Measurements from ENCODE around the gene CABYR.

The CABYR gene

GRCh38 chr18:24161304-24161703, 22.4 kb downstream of the CABYR start:
- no peak overlapping the region for H3K9ac ChIP-seq (ENCODE audit: low read length)
- H3K36me3 ChIP-seq (ENCODE audit: low read length) = no peaks in the 10 kb centered on the region
- H2AFZ ChIP-seq (ENCODE audit: low read depth, low read length, severe bottlenecking) = no peak overlapping the region
- H3K27me3 ChIP-seq (ENCODE audit: low read length) = no peaks in the 10 kb centered on the region
- H3K4me2 ChIP-seq (ENCODE audit: low read depth, low read length, poor library complexity, severe bottlenecking) = no peak overlapping the region
- H3K4me3 ChIP-seq (ENCODE audit: insufficient read depth, low read length, poor library complexity, severe bottlenecking) = no peak overlapping the region
- no peaks in the 10 kb centered on the region for H3K79me2 ChIP-seq (ENCODE audit: insufficient read depth, low read length)
- no peak for TF ChIP-seq EZH2phosphoT487 (conservative IDR thresholded peaks at IDR 0.05; ENCODE audit: low read length)
- H3K9me3 ChIP-seq (ENCODE audit: insufficient read depth, low read length) = no peaks in the 10 kb centered on the region
- H3K27ac ChIP-seq (ENCODE audit: low read depth, low read length) = no peak overlapping the region
- H4K20me1 ChIP-seq (ENCODE audit: low read depth, low read length) = no peaks in the 10 kb centered on the region
- no peaks in the 10 kb centered on the region for H3K9me2 ChIP-seq (replicated peaks; ENCODE audit: insufficient read depth, low read length)
- no peaks in the 10 kb centered on the region for H3F3A ChIP-seq (ENCODE audit: insufficient read depth)

DNA sequence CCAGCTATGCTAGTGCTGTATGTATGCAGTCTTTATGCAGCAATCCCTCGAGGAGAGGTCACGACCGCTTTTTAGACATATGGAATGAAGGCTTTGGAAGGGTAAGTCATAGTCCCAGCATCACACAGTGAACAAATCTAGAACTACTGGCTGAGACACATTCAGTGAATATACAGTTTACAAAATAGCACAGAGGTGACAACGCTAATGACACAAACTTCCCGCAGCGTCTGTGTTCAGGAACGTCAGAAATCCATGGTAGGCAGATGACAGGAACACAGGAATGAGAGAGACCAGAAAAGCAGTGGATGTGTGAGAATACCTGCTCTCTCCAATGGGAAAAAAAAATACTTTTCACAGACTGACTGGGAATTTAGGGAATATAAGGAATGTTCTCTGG, 29.6 kb downstream of the CABYR start:
- no peak overlapping the region for H2AFZ ChIP-seq (ENCODE audit: low read depth, low read length, severe bottlenecking)
- no peak overlapping the region for H3K4me3 ChIP-seq (ENCODE audit: insufficient read depth, low read length, poor library complexity, severe bottlenecking)
- no peak overlapping the region for H3K27ac ChIP-seq (ENCODE audit: low read depth, low read length)
- TF ChIP-seq CTCF (IDR thresholded peaks at IDR 0.05; ENCODE audit: insufficient read depth, low read length, poor library complexity, severe bottlenecking) (no peak), EZH2phosphoT487 (conservative IDR thresholded peaks at IDR 0.05; ENCODE audit: low read length) (no peak)
- no peaks in the 10 kb centered on the region for H3K9me3 ChIP-seq (ENCODE audit: insufficient read depth, low read length)
- H3K9me2 ChIP-seq (replicated peaks; ENCODE audit: insufficient read depth, low read length) = no peaks in the 10 kb centered on the region
- no peaks in the 10 kb centered on the region for H3F3A ChIP-seq (ENCODE audit: insufficient read depth)
- no peak overlapping the region for H3K9ac ChIP-seq (ENCODE audit: low read length)
- H3K4me2 ChIP-seq (ENCODE audit: low read depth, low read length, poor library complexity, severe bottlenecking) = no peak overlapping the region
- H4K20me1 ChIP-seq (ENCODE audit: low read depth, low read length) = no peaks in the 10 kb centered on the region
- no peaks in the 10 kb centered on the region for H3K79me2 ChIP-seq (ENCODE audit: insufficient read depth, low read length)
- H3K36me3 ChIP-seq (ENCODE audit: low read length) = no peaks in the 10 kb centered on the region
- no peaks in the 10 kb centered on the region for H3K27me3 ChIP-seq (ENCODE audit: low read length)

GRCh38 chr18:24170360-24170759, 31.5 kb downstream of the CABYR start:
- H2AFZ ChIP-seq (ENCODE audit: low read depth, low read length, severe bottlenecking) = no peak overlapping the region
- H4K20me1 ChIP-seq (ENCODE audit: low read depth, low read length) = no peaks in the 10 kb centered on the region
- no peak overlapping the region for H3K27ac ChIP-seq (ENCODE audit: low read depth, low read length)
- no peak for TF ChIP-seq CTCF (IDR thresholded peaks at IDR 0.05; ENCODE audit: insufficient read depth, low read length, poor library complexity, severe bottlenecking)
- no peak for TF ChIP-seq EZH2phosphoT487 (conservative IDR thresholded peaks at IDR 0.05; ENCODE audit: low read length)
- no peaks in the 10 kb centered on the region for H3K9me3 ChIP-seq (ENCODE audit: insufficient read depth, low read length)
- H3K4me2 ChIP-seq (ENCODE audit: low read depth, low read length, poor library complexity, severe bottlenecking) = no peak overlapping the region
- H3K9me2 ChIP-seq (replicated peaks; ENCODE audit: insufficient read depth, low read length) = no peaks in the 10 kb centered on the region
- H3F3A ChIP-seq (ENCODE audit: insufficient read depth) = no peaks in the 10 kb centered on the region
- no peak overlapping the region for H3K4me3 ChIP-seq (ENCODE audit: insufficient read depth, low read length, poor library complexity, severe bottlenecking)
- no peaks in the 10 kb centered on the region for H3K27me3 ChIP-seq (ENCODE audit: low read length)
- H3K9ac ChIP-seq (ENCODE audit: low read length) = no peak overlapping the region
- no peaks in the 10 kb centered on the region for H3K36me3 ChIP-seq (ENCODE audit: low read length)
- H3K79me2 ChIP-seq (ENCODE audit: insufficient read depth, low read length) = no peaks in the 10 kb centered on the region

DNA sequence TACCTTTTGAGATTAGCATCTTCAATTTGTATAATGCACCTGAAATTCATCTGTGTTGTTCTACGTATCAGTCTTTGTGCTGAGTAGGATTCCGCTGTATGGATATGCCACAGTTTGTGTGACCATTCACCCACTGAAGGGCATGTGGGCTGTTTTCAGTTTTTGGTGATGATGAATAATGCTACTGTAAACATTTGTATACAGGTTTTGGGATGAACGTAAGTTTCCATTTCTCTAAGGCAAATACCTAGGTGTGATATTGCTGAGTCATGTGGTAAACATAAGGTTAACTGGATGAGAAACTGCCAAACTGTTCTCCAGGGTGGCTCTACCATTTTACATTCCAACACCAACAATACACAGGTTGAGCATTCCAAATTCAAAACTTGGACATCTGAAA, 35.1 kb downstream of the CABYR start:
- H3K9ac ChIP-seq (ENCODE audit: low read length) = no peak overlapping the region
- H3K9me3 ChIP-seq (ENCODE audit: insufficient read depth, low read length) = no peaks in the 10 kb centered on the region
- H3K4me2 ChIP-seq (ENCODE audit: low read depth, low read length, poor library complexity, severe bottlenecking) = no peak overlapping the region
- H3K27me3 ChIP-seq (ENCODE audit: low read length) = no peaks in the 10 kb centered on the region
- no peaks in the 10 kb centered on the region for H3K9me2 ChIP-seq (replicated peaks; ENCODE audit: insufficient read depth, low read length)
- H2AFZ ChIP-seq (ENCODE audit: low read depth, low read length, severe bottlenecking) = no peak overlapping the region
- TF ChIP-seq CTCF (IDR thresholded peaks at IDR 0.05; ENCODE audit: insufficient read depth, low read length, poor library complexity, severe bottlenecking) = no peak
- H3F3A ChIP-seq (ENCODE audit: insufficient read depth) = no peaks in the 10 kb centered on the region
- H4K20me1 ChIP-seq (ENCODE audit: low read depth, low read length) = no peaks in the 10 kb centered on the region
- no peaks in the 10 kb centered on the region for H3K36me3 ChIP-seq (ENCODE audit: low read length)
- H3K4me3 ChIP-seq (ENCODE audit: insufficient read depth, low read length, poor library complexity, severe bottlenecking) = no peak overlapping the region
- no peak overlapping the region for H3K27ac ChIP-seq (ENCODE audit: low read depth, low read length)
- H3K79me2 ChIP-seq (ENCODE audit: insufficient read depth, low read length) = no peaks in the 10 kb centered on the region

All from SU-DHL-6 (cell line).